HG03442 (cell line): ENCODE measurements around the gene NAV2.
A peak's percentile ranks its signal among the peaks of the same experiment; 100 is the strongest.
"Not testable (repeated sequence)": the region's sequence is repeated elsewhere in the genome, so short reads cannot be mapped to it uniquely, and the experiment has no call there.

ENCODE experiments used
- ATAC-seq: cut with Tn5 transposase; IDR thresholded peaks from one replicate; pipeline ENCODE4 v1.9.1; 2021; ENCODE audit warnings: mild to moderate bottlenecking, moderate library complexity; ENCODE audit not compliant: unreplicated experiment

NAV2 gene

GRCh38 chr11:19938866-19939265 lies 226.2 kb downstream of the NAV2 start:
- ATAC-seq, result no peak

GRCh38 chr11:19939415-19939929 lies 226.8 kb downstream of the NAV2 start:
- no peak for ATAC-seq

GRCh38 chr11:19940831-19941230 lies 228.2 kb downstream of the NAV2 start:
- no peak for ATAC-seq

- ATAC-seq, result no peak
Observed at GRCh38 chr11:19946681-19947080, 234.0 kb downstream of the NAV2 start.

GRCh38 chr11:19947537-19948114 lies 235.0 kb downstream of the NAV2 start:
- ATAC-seq, result no peak

GRCh38 chr11:19949606-19950005 lies 237.0 kb downstream of the NAV2 start:
- no peak for ATAC-seq

GRCh38 chr11:19951558-19952115 lies 239.0 kb downstream of the NAV2 start:
- ATAC-seq, result peak; percentile 76

GRCh38 chr11:19952116-19952605 lies 239.5 kb downstream of the NAV2 start:
- ATAC-seq, result no peak

GRCh38 chr11:19952911-19953310 lies 240.3 kb downstream of the NAV2 start:
- no peak for ATAC-seq

GRCh38 chr11:19953336-19953735 lies 240.7 kb downstream of the NAV2 start:
- no peak for ATAC-seq

GRCh38 chr11:19953909-19954308 lies 241.3 kb downstream of the NAV2 start:
- ATAC-seq, result no peak

GRCh38 chr11:19954899-19955298 lies 242.3 kb downstream of the NAV2 start:
- ATAC-seq, result no peak

GRCh38 chr11:19955660-19956059 lies 243.0 kb downstream of the NAV2 start:
- ATAC-seq, result no peak

- ATAC-seq, result no peak
Observed at GRCh38 chr11:19956228-19956627, 243.6 kb downstream of the NAV2 start.

GRCh38 chr11:19957294-19957943 lies 244.8 kb downstream of the NAV2 start:
- ATAC-seq, result no peak

GRCh38 chr11:19958204-19958603 lies 245.6 kb downstream of the NAV2 start:
- ATAC-seq, result no peak

- ATAC-seq, result no peak
Observed at GRCh38 chr11:19959210-19959609, 246.6 kb downstream of the NAV2 start.

- no peak for ATAC-seq
Observed at GRCh38 chr11:19959648-19960059, 247.0 kb downstream of the NAV2 start.

- not testable (repeated sequence) for ATAC-seq
Observed at GRCh38 chr11:19960410-19960809, 247.8 kb downstream of the NAV2 start.

- no peak for ATAC-seq
Observed at GRCh38 chr11:19961225-19961624, 248.6 kb downstream of the NAV2 start.

GRCh38 chr11:19962053-19962800 lies 249.6 kb downstream of the NAV2 start:
- ATAC-seq, result no peak
